Fibroblast of peridontal ligament (primary cell): Measurements from ENCODE around the gene WDR53.
"Not testable (repeated sequence)": the region's sequence is repeated elsewhere in the genome, so short reads cannot be mapped to it uniquely, and the experiment has no call there.

ENCODE experiments used
- DNase-seq: peaks from one replicate; pipeline ENCODE4 v3.0.0-alpha.2; 2010; ENCODE audit errors: extremely low read depth

The WDR53 gene

DNA sequence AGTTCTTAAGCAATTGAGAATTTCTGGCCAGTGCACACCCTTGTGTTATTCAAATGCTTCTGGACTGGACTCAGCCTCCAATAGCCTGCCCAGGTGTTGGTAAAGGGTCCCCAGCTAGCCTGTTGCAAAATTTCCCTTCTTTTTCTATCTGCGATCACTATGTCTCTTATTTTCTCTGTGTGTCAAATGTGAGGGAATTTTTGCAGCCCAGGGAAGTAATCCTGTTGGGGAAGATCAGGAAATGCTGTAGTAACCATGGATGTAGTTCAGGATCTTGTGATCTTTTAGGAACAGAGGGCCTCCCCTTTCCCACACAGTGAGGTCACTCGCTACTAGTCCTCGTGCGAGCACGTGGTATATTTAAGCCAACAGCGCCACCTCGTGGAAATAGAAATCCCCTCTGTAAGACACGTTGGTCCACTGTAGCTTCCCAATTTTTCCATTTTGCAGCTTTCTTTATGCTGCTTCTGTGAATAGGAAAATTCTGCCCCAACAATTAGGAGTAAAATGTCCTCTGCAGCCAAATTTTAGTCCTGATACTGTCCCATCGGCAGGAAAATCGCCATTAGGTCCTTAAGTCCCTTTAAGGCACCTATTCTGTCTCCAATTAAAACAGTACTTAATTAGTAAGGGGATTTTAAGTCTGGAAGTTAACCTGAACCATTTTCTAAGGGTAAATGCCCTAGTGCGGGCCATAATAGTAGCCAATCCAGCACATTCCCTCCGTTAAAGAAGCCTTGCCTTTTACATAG is 49.2 kb downstream of the WDR53 start:
- DNase-seq: peak; percentile 81

DNA sequence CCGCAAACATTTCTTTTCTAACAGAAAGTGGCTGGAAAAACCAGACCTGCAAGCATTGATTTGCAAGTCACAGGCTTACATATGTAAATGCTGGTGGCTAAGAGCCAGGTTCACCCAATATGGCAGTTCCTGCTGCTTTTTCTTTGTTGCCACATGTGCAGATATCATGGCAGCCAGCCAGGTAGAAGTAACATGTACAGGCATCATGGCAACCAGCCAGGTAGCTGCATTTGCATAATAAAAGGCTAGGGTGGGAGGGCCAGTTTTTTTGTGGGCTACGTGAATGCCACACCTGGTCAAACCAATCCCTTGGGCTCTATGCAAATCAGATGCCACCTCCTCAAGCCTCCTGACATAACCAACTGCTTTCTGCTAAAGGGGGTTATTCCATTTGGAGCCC is 50.4 kb downstream of the WDR53 start:
- no peak for DNase-seq

DNA sequence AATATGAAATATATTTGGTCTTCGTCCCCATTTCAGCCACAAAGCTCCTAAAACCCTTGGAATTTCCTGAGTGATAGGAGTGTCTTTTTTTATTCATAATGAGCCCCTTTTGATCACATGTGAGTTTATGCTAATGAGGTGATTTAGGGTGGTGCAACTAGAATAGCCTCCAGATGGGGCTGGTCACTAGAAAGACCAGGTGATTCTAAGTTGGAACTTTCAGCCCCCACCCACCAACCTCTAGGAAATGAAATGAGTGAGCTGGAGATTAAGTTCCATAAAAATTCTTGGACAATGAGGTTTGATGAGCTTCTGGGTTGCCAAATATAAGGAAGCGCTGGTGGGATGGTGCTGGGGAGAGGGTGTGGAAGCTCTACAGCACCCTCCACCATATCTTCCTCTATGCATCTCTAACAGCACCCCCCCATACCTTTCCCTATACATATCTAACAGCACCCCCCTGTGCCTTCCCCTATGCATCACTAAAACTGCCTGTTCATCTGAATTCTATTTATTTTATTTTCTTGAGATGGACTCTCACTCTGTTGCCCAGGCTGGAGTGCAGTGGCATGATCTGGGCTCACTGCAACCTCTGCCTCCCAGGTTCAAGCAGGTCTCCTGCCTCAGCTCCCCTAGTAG is 51.1 kb downstream of the WDR53 start:
- no peak for DNase-seq

DNA sequence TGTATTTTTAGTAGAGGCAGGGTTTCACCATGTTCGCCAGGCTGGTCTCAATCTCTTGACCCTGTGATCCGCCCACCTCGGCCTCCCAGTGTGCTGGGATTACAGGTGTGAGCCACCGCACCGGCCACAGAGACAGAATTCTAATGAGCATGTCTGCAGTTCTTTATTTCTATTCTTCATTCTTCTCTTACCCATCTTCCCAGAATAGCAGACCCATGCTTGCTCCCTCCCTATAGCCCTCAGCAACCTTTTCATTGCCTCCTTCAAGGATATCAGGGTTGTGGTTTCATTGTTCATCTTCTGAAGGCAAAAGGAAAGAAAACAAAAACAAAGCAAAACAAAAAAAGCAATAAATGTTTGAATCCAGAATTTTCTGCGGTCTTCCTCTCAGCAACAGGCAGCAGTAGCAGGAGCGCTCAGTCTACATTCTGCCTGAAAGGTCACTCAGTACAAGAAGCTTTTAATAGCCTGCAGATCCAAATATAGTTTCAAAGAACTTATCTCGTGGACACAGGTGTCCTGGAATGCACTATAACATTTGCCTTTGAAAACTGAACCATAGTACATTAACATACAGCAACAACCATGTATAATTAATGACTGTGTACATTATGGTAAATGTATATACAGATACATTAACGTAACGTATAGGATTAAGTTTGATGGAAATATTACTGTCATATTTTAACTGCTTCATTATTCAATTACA is 53.3 kb downstream of the WDR53 start, which contains the start of gene SMCO1:
Gene SMCO1, minus strand, starts transcription at position 434 of the 709 bp plus-strand sequence. Its CDS starts 137 bp downstream, at position 297.
- DNase-seq: no peak

DNA sequence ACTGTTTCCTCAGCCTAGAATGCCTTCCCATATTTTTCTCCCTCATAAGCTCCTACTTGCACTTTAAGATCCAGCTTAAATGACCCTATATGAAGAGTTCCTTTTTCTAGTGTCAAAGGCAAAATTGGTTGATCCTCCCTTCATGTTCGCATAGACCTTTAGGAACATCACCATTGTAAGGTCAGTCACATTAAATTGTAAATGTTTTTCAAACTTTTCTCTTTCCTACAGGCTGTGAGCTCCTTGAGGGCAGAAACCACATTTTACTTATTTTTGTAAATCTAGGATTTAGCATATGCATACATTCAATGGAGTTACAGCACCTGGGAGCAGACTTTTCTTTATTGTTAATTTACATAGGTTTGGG is 54.0 kb downstream of the WDR53 start:
- no peak for DNase-seq

DNA sequence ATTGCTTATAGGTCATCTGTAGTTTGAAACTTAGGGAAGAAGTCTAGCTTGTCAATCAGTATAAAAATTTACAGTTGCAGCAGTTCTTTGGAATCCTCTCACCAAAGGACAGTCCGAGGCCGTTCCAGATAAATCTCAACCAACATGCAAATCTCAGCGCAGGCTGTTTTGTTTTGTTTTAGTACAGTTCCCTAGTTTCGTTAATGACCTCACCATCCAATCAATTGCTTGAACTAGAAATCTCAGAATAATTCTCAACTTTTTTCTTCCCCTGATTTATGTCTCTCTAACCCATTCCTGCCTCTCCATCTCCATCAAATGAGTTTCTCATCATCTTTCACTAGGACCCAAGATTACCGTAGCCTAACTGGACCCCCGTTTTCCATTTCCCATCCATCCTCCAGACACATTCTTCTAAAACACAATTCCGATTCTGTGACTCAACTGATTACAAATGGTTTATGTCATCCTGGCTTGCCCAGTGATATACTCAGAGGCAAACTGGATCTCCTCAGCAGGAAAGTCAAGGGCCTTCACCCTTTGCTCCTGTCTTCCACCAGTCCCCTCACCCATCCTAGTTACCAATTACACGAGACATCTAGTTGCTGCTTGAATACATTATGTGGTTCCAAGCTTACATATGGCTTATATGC is 54.5 kb downstream of the WDR53 start:
- peak; percentile 33 for DNase-seq

DNA sequence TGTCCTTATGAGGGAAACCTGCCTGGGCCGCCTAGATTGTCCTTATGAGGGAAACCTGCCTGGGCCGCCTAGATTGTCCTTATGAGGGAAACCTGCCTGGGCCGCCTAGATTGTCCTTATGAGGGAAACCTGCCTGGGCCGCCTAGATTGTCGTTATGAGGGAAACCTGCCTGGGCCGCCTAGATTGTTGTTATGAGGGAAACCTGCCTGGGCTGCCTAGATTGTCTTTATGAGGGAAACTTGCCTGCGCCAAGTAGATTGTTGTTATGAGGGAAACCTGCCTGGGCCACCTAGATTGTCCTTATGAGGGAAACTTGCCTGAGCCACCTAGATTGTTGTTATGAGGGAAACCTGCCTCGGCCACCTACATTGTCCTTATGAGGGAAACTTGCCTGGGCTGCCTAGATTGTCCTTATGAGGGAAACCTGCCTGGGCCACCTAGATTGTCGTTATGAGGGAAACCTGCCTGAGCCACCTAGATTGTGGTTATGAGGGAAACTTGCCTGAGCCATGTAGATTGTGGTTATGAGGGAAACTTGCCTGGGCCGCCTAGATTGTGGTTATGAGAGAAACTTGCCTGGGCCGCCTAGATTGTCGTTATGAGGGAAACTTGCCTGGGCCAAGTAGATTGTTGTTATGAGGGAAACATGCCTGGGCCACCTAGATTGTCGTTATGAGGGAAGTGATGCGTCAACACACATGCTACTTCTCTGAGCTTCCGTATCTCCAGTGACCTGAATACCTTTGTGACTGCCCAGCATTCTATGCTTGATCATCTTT is 56.5 kb downstream of the WDR53 start:
- not testable (repeated sequence) for DNase-seq

DNA sequence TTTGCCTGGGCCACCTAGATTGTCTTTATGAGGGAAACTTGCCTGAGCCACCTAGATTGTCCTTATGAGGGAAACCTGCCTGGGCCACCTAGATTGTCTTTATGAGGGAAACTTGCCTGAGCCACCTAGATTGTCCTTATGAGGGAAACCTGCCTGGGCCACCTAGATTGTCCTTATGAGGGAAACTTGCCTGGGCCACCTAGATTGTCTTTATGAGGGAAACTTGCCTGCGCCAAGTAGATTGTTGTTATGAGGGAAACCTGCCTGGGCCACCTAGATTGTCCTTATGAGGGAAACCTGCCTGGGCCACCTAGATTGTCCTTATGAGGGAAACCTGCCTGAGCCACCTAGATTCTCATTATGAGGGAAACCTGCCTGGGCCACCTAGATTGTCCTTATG is 57.2 kb downstream of the WDR53 start:
- DNase-seq: not testable (repeated sequence)

DNA sequence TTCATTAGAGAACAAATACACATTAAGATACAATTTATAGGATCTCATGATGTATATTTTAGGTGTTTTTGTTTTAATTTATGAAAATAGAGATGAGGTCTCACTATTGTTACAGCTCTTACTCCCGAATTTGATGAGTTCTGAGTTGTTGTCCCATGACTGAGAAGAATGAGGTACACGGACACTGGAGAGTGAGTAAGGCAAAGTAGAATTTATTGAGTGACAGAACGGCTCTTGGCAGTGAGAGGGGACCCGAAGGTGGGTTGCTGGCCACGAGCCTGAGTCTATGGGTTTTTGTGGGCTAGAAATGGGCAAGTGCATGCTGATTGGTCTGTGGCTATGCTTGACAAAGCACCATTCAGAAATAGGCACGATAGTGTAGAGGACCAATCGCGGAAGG is 61.7 kb downstream of the WDR53 start:
- DNase-seq: no peak

DNA sequence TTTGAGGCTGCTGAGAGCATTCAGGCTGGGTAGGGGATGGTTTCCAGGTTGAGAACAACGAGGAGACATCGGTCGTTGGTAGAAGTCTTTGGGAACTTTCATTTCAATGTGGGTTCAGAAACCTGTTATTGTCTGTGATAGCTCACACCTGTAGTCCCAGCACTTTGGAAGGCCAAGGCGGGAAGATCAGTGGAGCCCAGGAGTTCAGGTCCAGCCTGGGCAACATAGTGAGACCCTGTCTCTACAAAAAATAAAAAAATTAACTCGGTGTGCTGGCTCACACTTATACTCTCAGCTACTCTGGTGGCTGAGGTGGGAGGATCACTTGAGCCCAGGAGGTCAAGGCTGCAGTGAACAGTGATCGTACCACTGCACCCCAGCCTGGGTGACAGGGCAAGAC is 63.8 kb downstream of the WDR53 start:
- DNase-seq: no peak
